ENCODE data around the gene SMARCD3. TPM values are rescaled to one million over a fixed set of nuclear protein-coding genes. Genes with fewer than 3 reads are reported as not detected.

The SMARCD3 gene
- total RNA-seq, 4 donors from 2014 or later: 42.2 to 56.7 (median 47.2) TPM

DNA sequence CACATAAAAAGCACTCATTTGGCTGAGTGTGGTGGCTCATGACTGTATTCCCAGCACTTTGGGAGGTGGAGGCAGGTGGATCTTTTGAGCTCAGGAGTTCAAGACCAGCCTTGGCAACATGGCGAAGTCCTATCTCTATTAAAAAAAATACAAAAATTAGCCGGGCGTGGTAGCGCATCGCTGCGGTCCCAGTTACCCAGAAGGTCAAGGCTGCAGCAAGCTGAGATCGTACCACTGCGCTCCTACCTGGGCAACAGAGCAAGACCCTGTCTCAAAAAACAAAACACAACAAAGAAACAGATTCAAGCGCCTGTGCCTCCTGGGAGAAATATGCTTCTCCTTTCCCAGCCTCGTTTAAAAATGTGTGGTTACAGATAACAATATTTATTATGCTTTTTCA lies 19.2 kb downstream of the SMARCD3 start:
- 90 to 91% methylated on average over 10 of the region's 10 CpGs for WGBS, 2 donors
- Histone ChIP-seq H3K4me3 (replicated peaks in 1 of 3) (no peak overlapping the region), H3K27me3 (no peaks in the 10 kb centered on the region), H3K4me1 (peaks cover 21 to 36% of the 10 kb centered on the region in 2 donors), H3K9me3 (no peaks in the 10 kb centered on the region), H3K36me3 (peaks cover 0 to 6% of the 10 kb centered on the region in 2 donors), H3K27ac (no peak overlapping the region)
- TF ChIP-seq, protein P1, sequence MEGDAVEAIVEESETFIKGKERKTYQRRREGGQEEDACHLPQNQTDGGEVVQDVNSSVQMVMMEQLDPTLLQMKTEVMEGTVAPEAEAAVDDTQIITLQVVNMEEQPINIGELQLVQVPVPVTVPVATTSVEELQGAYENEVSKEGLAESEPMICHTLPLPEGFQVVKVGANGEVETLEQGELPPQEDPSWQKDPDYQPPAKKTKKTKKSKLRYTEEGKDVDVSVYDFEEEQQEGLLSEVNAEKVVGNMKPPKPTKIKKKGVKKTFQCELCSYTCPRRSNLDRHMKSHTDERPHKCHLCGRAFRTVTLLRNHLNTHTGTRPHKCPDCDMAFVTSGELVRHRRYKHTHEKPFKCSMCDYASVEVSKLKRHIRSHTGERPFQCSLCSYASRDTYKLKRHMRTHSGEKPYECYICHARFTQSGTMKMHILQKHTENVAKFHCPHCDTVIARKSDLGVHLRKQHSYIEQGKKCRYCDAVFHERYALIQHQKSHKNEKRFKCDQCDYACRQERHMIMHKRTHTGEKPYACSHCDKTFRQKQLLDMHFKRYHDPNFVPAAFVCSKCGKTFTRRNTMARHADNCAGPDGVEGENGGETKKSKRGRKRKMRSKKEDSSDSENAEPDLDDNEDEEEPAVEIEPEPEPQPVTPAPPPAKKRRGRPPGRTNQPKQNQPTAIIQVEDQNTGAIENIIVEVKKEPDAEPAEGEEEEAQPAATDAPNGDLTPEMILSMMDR (IDR thresholded peaks at IDR 0.05): no peak
- no peak for TF ChIP-seq POLR2A (IDR thresholded peaks at IDR 0.05)
- no peak for DNase-seq
- intact Hi-C loops (cut with DNase I): no loop called here

DNA sequence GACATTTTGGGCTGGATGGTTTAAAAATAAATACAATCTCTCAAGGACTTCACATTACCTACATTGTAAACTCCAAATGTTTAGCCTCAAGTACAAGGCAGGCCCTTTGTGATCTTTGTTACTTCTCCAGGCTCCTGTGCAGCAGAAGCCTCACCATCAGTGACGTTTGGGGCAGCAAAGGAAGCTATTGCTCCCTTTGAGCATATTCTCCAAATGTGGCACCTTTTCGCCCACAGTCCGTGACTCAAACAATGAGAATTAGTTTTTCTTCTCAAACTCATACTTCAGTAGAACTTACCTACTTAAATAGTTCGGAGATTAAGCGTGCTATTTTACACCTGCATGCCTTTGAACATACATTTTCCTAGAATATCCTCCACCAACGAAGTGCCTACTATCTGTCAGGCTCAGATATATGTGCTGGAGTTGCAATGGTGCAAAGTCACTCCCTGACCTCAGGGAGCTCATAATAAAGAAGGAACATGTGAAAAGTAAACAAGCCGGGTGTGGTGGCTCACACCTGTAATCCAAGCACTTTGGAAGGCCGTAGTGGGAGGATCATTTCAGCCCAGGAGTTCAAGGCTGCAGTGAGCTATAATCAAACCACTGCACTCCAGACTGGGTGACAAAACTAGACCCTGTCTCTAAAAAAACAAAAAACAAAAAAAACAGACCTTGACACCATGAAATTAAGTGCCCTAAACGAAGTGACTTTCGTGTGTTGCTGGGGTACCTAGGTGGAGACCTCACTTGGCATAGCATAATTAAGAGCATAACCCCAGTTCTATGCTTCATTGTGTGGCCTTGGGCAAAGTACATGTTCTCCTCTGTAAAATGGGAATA lies 20.2 kb downstream of the SMARCD3 start:
- WGBS, 2 donors: 73 to 75% methylated on average over 10 of the region's 10 CpGs
- intact Hi-C loops (cut with DNase I): no loop called here
- DNase-seq: no peak

DNA sequence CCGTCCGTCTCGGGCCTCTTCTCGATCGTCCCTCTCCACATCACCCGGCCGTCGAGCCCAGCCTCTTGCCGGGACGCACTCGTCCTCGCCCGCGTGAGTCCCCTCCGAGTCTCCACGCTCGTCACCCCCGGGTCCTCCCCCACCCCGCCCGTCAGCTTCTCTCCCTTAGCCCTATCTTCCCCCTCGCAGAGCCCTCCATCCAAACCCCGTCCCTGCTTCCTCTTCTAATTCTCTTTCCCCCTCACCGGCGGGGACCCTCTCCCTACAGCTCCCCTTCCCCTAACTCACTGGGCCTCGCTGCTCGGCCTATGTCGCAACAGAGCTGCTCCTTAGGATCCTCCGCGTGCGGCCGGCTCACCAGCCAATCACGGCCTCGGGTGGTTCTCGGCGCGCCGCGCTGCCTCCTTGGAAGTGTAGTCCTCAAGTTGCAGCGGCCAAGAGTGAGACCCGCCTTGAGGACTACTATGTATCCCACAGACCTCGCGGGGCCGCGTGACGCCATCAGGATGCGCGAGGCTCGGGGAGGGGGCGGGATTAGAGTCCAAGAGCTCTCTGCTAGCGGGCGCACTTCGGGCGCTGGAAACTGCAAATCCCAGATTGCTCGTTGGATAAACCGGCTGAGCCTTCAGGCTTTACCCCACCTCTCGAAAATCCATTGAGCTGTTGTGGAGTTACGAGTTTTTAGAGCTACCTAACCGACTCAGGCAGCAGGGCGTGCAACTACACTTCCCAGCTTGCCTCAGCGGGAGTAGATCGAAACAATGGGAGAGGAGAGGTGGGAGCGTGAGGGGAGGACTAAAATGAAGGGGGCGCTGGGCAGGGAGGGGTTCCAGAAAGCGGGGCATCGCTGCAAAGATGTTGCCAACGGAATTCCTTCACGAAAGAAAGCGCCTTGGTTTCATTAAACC lies 21.4 kb downstream of the SMARCD3 start, which contains the start of gene ABCF2:
Gene ABCF2, minus strand, starts transcription at position 331 of the 908 bp plus-strand sequence. CDS start 747 bp downstream, outside the sequence.
- TF ChIP-seq, protein P1 (IDR thresholded peaks at IDR 0.05): no peak
- TF ChIP-seq POLR2A (IDR thresholded peaks at IDR 0.05): peak in 1 of 2 donors; percentile 79
- Histone ChIP-seq H3K36me3 (peaks cover 15 to 25% of the 10 kb centered on the region in 2 donors), H3K9me3 (no peaks in the 10 kb centered on the region), H3K4me1 (peaks cover 13 to 23% of the 10 kb centered on the region in 2 donors), H3K27ac (peak within 1 kb of the TSS; percentile 60 to 65 (median 65)), H3K27me3 (no peaks in the 10 kb centered on the region), H3K4me3 (replicated peaks in 1 of 3) (peak within 1 kb of the TSS; percentile 69 to 92 (median 82))
- peak; percentile 100 for DNase-seq
- intact Hi-C loops (cut with DNase I): no loop called here
- WGBS, 2 donors: 1% methylated on average over 63 to 67 of the region's 68 CpGs

More for the DNA sequence above, 20.2 kb downstream of the SMARCD3 start:
- H3K4me3 ChIP-seq (replicated peaks in 1 of 3): peak overlapping the region in 1 of 3 donors; percentile 69
- H3K4me1 ChIP-seq: peaks cover 14 to 27% of the 10 kb centered on the region in 2 donors
- H3K9me3 ChIP-seq: no peaks in the 10 kb centered on the region
- no peaks in the 10 kb centered on the region for H3K27me3 ChIP-seq
- H3K36me3 ChIP-seq: peaks cover 10 to 14% of the 10 kb centered on the region in 2 donors
- peak overlapping the region; percentile 60 to 65 (median 65) for H3K27ac ChIP-seq
- TF ChIP-seq, protein P1 (IDR thresholded peaks at IDR 0.05): no peak
- no peak for TF ChIP-seq POLR2A (IDR thresholded peaks at IDR 0.05)

DNA sequence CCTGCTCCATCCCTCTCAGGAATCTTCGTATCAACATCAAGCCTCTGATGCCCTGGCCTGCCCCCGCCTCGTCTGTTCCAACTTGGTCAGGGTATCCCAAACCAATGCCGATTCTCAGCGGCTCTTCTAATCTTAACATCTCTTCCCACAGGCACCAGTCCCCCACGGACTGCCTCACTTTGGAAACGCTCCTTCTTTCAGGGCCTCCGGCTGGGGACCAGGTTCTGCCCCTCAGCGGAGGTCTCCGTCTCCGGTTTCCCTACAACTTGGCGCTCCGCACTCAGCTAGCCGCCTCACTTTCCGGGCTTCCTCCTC lies 22.0 kb downstream of the SMARCD3 start:
- TF ChIP-seq POLR2A (IDR thresholded peaks at IDR 0.05): no peak
- TF ChIP-seq, protein P1 (IDR thresholded peaks at IDR 0.05): no peak
- DNase-seq: no peak
- intact Hi-C loops (cut with DNase I): no loop called here
- Histone ChIP-seq H3K36me3 (peaks cover 19 to 31% of the 10 kb centered on the region in 2 donors), H3K27me3 (no peaks in the 10 kb centered on the region), H3K9me3 (no peaks in the 10 kb centered on the region), H3K4me1 (peaks cover 13 to 19% of the 10 kb centered on the region in 2 donors), H3K4me3 (replicated peaks in 1 of 3) (peak overlapping the region; percentile 69 to 92 (median 82)), H3K27ac (peak overlapping the region in 1 of 3 donors; percentile 65)
- 2% methylated on average over 15 of the region's 15 CpGs for WGBS, 2 donors

Measured in thyroid gland (tissue), 4 donors.